Limb (tissue), 2 donors: ENCODE measurements around the gene PML.
A peak's percentile ranks its signal among the peaks of the same experiment; 100 is the strongest.
"Not testable (repeated sequence)": the region's sequence is repeated elsewhere in the genome, so short reads cannot be mapped to it uniquely, and the experiment has no call there.

Source experiments
- DNase-seq, 2 donors: peaks; one replicate each; pipeline ENCODE4 v3.0.0-alpha.2; 2016; ENCODE audit errors: extremely low spot score in 2 of 2

PML gene

GRCh38 chr15:73959012-73959581, 35.4 kb upstream of the PML start:
- peak; percentile 34 to 38 for DNase-seq

GRCh38 chr15:73959801-73960200, 34.7 kb upstream of the PML start:
- DNase-seq, result peak in 1 of 2 donors; percentile 12

- DNase-seq, result not testable (repeated sequence)
Measured at GRCh38 chr15:73960472-73961070, 33.9 kb upstream of the PML start.

GRCh38 chr15:73962433-73962832, 32.1 kb upstream of the PML start:
- DNase-seq, result no peak

GRCh38 chr15:73964736-73965093, 29.8 kb upstream of the PML start:
- DNase-seq, result peak; percentile 62 to 83

DNA sequence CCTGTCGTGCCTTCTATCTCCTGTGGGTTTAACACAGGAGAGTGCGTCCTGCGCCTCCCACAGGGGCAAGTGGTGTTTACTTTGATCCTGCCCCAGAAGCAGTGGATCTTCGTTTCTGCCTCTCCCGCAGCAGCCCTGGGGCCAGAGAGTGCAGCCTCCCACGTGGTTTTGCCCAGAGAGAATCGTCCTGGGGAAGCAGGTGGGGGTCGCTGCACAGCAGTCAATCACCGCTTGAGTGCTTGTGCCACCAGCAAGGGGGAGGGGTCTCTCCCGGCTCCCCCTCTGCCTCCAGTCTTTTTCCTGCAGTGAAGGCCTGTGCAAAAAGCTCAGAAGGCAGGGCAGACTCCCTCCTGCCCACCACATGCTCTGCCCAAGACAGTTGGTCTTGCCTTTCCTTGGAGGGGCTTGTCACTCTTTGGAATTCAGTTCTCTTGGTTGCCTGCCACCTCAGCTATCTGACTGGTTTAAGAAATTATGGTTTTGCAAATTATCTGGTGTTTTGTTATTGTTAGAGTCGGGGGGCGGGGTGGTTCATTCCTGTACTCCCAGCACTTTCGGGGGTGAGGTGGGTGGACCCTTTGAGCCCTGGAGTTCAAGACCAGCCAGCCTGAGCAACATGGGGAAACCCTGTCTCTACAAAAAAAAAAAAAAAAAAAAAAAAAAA, 29.3 kb upstream of the PML start:
- DNase-seq, result peak in 1 of 2 donors; percentile 32

- peak in 1 of 2 donors; percentile 1 for DNase-seq
Measured at GRCh38 chr15:73965758-73966113, 28.8 kb upstream of the PML start.

GRCh38 chr15:73968461-73968860, 26.1 kb upstream of the PML start:
- no peak for DNase-seq

- DNase-seq, result no peak
Measured at GRCh38 chr15:73969151-73969759, 25.3 kb upstream of the PML start.

DNA sequence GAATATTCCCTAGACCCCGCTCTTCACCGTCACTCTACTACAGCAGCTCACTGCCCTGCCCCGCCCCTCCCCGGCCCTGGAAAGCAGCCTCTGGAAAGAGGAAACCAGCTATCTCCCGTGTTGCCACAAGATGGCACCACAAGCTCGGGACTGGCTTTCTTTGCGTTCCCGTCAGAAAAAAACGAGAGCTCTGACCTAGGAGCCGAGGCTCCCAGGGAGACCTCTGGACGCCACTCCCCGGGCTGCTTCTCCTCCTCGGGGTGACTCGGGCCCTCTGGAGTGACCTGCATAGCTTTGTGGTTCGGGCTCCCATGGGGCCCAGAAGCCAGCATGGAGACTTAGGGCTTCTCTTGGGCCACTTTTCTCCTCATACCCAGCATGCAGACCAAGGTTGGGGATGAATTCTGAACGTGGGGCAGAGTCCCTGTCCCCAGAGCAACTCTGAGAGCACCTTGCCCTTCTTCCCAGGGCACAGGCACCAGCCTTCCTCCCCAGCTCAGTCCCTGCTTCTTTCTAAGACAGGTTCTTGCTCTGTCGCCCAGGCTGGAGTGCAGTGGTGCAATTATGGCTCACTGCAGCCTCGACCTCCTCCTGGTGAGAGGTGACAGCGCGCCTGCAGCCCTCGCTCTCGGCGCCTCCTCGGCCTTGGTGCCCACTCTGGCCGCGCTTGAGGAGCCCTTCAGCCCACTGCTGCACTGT, 21.4 kb upstream of the PML start:
- peak; percentile 85 to 91 for DNase-seq

DNA sequence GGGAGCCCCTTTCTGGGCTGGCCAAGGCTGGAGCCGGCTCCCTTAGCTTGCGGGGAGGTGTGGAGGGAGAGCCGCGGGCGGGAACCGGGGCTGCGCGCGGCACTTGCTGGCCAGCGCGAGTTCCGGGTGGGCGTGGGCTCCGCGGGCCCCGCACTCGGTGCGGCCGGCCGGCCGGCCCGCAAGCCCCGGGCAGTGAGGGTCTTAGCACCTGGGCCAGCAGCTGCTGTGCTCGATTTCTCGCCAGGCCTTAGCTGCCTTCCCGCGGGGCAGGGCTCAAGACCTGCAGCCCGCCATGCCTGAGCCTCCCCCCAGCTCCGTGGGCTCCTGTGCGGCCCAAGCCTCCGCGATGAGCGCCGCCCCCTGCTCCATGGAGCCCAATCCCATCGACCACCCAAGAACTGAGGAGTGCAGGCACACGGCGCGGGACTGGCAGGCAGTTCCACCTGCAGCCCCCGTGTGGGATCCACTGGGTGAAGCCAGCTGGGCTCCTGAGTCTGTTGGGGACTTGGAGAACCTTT, 20.8 kb upstream of the PML start:
- not testable (repeated sequence) for DNase-seq

DNA sequence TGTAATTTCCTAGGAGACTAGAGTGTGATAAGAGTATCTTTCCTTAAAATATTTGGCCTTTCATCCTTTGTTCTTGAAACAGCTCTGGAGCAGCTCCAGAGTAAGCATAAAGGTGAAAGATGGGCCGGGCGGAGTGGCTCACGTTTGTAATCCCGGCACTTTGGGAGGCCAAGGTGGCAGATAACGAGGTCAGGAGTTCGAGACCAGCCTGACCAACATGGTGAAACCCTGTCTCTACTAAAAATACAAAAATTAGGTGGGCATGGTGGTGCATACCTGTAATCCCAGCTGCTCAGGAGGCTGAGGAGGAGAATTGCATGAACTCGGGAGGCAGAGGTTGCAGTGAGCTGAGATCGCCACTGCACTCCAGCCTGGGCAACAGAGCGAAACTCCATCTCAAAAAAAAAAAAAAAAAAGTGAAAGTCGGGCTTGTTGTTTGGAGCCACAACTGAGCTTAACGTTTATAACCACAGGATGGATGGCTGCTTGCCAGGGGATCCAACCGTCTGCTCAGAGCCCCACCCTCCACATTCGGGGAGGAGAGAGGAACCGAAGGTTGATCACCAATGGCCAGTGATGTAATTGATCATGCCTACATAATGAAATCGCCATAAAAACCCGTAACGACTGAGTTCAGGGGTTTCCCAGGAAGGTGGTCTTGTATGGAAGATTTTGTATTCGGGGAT, 18.9 kb upstream of the PML start:
- DNase-seq, result not testable (repeated sequence)

DNA sequence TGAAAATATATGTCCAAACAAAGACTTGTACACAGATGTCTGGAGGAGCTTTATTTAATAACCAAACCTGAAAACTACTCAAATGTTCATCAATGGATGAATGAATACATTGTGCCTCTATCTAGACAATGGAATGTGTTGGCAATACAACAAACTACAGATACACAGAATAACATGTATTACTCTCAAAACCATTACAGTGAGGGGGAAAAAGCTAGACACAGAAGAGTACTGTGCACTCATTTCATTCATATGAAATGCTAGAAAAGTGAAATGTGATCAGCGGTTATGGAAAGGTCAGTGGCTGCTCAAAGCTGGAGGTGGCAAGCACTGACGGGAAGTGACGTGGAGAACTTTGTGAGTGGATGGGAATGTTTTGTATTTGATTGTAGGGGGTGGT, 15.6 kb upstream of the PML start:
- DNase-seq, result no peak

DNA sequence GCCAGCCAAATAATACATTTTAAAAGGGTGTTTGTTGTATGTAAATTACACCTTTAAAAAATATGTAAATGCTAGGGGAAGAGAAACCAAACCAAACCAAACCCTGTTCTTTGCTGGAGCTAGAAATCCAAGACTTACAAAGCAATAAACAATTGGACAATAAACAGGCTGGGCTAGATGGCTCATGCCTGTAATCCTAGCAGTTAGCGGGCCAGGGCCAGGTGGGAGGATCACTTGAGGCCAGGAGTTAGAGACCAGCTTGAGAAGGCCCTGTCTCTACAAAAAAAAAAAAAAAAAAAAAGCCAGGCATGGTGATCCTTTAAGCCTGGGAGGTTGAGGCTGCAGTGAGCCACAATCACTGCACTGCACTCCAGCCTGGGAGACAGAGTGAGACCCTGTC, 14.9 kb upstream of the PML start:
- DNase-seq, result no peak

DNA sequence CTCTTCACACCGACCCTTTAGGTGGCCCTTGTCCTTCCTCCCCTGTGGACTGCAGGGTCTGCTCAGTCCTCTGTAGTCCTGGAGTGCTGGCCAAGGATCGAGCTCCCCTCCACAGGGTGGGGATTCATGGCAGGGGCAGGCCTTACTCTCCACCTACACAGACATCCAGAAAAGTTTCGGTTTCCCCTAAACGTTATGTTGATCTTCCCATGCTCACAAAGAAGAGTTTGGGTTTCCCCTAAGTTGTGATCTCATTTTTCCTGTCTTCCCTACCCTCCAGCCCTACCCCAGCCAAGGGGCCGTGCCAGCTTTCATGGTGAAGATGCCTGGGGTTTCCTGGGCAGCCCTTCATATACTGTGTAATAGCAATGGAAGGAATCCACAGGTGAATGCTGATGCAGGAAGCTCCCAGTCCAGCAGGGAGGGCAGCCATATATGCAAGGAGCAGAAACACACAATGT, 12.7 kb upstream of the PML start:
- DNase-seq, result no peak

- DNase-seq, result peak; percentile 60 to 77
Measured at GRCh38 chr15:73982222-73982962, 12.1 kb upstream of the PML start.

- DNase-seq, result peak in 1 of 2 donors; percentile 55
Measured at GRCh38 chr15:73983211-73983727, 11.2 kb upstream of the PML start.

DNA sequence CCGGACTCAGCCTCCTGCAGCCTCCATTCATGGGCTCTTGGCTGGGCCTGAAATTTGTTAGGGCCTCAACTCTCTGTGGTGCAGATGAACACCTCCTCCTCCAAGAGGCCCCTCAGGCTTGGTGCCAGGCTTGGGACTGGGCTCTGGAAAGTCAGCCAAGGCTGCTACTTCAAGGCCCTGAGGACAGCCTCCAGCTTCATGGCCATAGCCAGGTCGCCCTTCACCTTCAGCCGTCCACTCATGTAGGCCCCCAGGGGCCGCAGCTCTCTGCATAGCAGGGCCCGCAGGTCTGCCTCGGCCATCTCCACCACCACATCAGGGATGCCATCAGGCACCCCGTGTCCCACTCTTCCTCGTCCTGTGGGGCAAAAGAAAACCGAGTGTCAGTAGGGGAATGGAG, 10.7 kb upstream of the PML start:
- no peak for DNase-seq

DNA sequence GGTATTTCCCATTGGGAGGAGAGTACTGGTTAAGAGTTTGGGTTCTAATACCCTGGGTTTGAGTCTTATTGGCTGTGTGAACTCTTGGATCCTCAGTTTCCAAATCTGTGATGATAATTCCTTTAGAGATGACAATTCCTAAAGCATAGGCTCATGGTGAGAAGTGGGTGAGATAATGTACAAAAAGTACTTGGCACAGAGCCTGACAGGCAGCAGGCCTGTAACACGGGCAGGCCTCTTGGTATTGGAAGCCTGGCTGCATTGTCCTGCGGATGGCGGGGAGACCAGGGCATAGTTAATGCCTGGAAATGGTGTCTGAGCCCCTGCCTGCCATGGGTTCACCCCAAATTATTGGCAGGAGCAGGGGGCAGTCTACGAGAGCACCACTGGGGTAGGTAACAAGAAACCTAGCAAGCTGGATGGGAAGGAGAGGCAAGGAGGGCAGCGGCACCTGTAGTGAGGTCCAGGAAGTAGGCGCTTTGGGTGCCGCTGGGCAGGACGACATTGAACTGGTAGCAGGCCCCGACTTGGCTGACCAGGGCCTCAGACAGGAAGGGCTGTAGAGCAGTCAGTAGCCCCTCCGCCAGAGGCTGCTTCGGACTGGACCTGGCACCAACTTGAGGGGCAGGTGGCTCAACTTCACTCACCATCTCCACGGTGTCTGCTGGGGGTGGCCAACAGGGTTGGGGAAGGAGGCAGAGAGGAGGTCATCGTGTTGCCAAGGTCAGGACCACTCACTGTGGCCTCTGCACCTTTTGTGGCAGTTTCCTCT, 10.1 kb upstream of the PML start:
- DNase-seq, result no peak
